Measurements from ENCODE around the gene RGS3. TPM values are rescaled to one million over a fixed set of nuclear protein-coding genes. Genes with fewer than 3 reads are reported as not detected.
"Not testable (repeated sequence)": the region's sequence is repeated elsewhere in the genome, so short reads cannot be mapped to it uniquely, and the experiment has no call there.

The RGS3 gene
- polyA plus RNA-seq, 3 donors: 41.4 to 49.8 (median 45.1) TPM

DNA sequence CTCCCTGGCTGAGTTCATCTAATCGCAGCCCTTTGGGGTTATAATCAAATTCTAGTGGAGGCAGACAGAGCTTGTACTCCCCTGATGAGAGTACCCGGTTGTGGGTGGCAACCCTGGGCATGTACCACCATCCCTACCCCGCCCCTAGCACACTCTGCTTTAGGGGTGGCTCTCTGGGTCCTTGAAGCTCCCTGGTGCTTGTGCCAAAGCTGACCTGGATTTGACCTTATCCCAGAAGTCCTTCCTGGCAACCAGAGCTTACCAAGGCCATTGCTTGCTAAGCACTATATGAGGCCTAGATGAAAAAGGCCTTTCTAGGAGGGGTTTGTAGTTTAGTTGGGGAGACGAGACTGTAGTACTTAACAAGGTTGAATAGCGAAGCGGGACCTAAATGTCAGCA is 72.2 kb downstream of the RGS3 start:
- DNase-seq (ENCODE audit: extremely low read depth in 1 of 11, low read depth in 9 of 11, low spot score in 4 of 11): no peak

DNA sequence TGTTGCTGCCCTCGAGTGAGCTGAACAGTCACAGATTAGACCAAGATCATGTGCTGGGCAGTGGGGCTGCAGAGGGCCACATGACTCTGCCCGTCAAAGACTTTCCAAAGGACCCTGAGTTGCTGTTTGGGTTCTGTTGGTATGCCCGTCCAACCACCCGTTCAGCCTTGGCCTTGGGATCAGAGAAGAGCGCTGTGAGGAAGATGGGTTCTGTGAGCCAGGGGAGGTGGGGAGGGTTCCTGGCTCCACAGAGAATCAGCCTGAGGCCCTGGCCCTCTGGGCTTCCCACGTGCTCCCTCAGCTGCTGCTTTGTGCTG is 72.6 kb downstream of the RGS3 start:
- DNase-seq (ENCODE audit: extremely low read depth in 1 of 11, low read depth in 9 of 11, low spot score in 4 of 11): no peak

DNA sequence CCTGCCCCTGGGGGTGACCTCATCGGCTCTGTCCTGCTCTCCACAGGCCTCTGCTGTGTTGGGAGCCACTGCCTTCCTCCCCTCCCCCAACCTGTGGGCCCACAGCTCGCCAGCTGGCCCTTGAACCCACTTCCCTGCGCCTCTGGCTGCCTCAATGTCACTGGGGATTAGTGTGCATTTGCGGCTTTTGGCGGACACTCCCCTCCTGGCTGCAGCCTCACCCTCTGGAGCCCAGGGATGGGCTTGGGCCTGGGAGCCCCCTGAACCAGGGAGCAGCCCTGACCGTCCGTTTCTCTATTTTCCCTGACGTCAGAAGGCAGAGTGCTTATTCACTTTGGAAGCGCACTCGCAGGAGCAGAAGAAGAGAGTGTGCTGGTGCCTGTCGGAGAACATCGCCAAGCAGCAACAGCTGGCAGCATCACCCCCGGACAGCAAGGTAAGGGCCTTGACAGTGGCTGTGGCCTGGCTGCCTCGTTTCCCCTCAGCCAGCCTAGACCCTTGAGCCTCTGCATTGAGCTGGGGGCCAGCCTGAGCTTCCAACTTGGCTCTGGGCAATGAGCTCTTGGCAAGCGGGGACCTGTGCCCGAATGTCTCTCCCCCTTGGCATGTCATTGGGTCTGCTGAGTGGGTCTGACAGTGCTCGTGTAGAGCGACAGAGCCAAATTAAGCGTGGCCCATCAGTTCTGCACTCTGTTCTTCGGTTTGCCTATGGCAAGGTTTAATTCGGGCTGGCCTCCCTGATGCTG is 73.1 kb downstream of the RGS3 start:
- no peak for DNase-seq (ENCODE audit: extremely low read depth in 1 of 11, low read depth in 9 of 11, low spot score in 4 of 11)

DNA sequence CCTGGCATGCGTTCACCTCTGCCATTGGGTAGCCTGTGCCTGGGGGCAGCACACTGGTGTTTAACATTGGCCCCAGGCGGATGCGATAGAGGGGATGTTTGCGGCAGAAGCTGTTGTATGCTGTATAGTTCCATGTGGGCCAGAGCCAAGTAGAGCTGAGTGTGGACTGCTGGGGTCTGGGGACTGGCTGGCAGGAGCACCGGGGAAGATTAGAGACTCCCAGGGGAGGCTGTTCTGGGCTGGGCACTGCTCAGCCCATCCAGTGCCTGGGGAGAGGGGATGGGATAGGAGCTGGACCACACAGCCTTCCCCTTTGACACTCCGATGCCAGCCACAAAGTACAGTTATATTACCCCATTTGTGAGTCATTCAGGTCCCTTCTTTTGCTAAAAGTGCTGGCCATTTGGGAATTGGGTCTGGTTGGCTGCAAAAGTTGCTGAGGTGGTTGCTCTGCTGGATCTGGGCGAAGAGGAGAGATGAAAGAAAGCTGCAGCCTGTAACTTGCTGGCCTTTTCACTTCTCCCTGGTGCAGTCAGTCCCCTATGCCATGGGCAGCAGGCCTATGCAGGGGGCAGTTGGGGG is 73.8 kb downstream of the RGS3 start:
- no peak for DNase-seq (ENCODE audit: extremely low read depth in 1 of 11, low read depth in 9 of 11, low spot score in 4 of 11)

DNA sequence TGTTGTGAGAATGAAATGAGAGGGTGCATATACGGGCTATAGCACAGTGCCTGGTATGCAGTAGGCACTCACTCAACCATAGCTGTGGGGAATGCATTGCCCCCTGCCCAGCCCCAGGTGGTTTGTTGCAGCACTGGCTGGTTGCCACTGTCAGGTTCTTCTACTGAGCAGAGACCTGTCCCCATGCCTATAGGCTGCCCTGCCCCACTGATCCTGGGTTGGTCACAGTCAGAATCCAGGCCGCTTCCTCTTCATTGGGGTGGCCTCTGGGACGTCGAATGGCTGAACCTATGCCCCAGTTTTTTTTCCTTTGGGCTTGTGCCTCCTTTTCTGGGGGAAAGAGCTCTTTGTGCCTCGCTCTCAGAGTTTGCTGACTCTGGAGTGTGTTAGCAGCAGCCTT is 74.6 kb downstream of the RGS3 start:
- DNase-seq (ENCODE audit: extremely low read depth in 1 of 11, low read depth in 9 of 11, low spot score in 4 of 11): no peak

DNA sequence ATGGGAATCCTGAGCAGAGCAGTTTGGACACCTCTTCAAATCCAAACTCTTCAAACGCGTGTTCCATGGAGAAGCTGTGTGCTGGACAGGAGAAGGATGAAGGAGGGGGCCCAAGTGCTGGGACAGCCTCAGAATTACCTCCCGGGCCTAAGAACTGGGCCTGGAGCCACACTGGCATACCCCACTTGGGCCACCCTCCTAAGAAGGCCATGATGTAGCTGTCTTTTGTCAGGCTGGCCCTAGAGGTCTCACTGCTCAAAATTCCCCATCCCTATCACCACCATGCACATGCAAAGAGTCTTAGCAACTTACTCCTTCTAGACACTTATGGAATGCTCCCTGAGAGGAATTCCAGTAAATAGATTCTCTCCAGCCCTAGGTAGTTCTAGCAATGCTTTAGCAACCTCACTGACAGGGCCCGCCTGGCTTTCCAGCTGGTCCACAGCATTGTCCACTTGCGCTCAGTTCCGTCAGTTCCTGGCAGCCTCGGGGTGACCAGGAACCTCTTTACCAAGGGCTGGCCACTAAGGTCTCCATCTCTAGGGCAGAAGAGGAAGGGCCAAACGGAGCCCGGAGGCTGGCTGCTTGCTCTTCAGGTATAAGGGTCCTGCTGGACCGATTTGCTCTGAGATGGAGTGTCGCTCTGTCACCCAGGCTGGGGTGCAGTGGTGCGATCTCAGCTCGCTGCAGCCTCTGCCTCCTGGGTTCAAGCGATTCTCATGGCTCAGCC is 75.3 kb downstream of the RGS3 start:
- DNase-seq (ENCODE audit: extremely low read depth in 1 of 11, low read depth in 9 of 11, low spot score in 4 of 11): no peak

DNA sequence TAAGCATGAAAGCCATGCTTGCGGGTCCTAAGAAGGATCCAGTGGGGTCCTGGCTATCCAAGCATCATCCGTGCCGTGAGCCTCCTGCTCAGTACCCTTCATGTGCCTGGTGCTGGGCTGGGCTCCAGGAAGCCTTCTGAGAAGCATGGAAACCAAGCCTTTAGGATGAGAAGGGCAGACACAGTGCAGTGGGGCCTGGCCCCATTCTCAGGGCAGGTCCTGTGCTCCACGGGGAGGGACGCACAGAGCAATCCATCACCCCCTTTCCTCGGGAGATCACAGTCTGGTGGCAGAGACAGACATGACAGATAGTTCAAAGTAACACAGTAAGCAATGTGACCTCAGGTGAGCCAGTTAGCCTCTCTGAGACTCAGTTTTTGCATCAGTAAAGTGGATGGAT is 76.9 kb downstream of the RGS3 start:
- no peak for DNase-seq (ENCODE audit: extremely low read depth in 1 of 11, low read depth in 9 of 11, low spot score in 4 of 11)

DNA sequence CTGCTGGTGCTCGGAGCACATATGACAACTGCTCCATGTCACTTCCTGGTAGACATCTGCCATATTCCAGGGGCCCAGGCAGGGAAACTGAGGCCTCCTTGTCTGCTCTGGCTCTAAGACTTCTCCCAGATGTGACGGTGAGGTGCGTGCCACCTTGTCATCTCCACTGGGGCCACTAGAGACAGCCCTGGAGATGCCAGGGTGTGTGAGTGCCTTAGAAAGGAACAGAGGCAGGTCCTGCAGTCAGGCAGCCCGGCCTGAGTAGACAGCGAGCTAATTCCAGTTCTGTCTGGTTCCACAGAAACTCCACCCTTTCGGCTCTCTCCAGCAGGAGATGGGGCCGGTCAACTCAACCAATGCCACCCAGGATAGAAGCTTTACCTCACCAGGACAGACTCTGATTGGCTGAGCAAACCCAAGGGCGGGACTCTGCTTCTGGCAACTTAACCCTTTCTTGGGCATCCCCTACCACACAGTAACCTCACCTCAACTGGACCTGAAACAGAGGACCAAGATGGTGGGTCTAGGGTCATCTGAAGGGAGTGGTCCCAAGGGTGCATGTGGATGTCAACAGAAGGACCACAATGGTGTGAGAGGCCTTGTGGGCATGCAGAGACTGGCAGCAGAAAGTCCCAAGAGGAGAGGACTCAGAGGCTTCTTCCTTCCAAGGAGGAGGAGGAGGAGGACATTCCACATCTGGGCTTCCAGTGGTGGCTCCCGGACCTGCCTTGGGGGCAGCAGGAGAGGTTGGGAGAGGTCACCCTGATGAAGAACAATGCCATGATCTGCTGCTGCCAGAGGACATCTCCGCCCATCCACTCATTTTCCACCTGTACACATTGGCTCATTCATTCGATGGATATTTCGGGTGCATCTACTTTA is 77.7 kb downstream of the RGS3 start:
- DNase-seq (ENCODE audit: extremely low read depth in 1 of 11, low read depth in 9 of 11, low spot score in 4 of 11): peak in 5 of 11 donors; percentile 45 to 74 (median 66)

DNA sequence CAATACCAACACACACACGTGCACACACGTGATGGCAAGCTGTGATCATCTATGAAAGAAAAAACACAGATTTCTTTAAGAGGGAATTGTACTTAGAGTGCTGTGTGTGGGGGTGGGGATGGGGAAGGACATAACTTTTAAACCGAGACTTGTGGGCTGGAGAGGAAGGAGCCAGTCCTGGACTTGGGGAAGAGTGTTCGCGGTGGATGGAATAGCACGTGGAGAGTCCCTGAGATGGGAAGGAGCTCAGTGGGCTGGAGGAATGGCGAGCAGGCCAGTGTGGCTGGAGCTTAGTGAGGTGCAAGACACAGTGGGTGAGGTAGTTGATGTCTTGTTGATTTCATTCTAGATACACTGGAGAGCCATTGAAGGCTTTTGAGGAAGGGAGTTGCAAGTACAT is 78.5 kb downstream of the RGS3 start:
- DNase-seq (ENCODE audit: extremely low read depth in 1 of 11, low read depth in 9 of 11, low spot score in 4 of 11): no peak

DNA sequence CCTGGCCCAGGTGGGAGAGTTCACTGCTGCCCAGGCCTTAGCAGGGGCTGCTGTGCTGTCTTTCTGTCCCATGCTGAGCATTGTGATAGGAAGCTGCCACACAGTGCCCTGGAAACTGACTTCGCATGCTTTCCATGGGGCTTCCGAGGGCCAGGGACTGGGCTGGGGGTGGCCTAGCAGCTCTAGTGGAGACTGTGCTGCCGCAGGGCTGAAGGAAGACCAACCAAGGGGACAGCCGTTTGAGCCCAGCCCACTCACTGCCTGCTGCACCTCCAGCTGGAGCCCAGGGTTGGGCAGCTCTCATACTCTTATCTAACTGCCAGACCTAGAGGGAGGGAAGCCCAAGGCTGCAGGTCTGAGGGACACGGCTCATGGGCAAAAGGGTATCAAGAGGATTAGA is 79.2 kb downstream of the RGS3 start:
- no peak for DNase-seq (ENCODE audit: extremely low read depth in 1 of 11, low read depth in 9 of 11, low spot score in 4 of 11)

DNA sequence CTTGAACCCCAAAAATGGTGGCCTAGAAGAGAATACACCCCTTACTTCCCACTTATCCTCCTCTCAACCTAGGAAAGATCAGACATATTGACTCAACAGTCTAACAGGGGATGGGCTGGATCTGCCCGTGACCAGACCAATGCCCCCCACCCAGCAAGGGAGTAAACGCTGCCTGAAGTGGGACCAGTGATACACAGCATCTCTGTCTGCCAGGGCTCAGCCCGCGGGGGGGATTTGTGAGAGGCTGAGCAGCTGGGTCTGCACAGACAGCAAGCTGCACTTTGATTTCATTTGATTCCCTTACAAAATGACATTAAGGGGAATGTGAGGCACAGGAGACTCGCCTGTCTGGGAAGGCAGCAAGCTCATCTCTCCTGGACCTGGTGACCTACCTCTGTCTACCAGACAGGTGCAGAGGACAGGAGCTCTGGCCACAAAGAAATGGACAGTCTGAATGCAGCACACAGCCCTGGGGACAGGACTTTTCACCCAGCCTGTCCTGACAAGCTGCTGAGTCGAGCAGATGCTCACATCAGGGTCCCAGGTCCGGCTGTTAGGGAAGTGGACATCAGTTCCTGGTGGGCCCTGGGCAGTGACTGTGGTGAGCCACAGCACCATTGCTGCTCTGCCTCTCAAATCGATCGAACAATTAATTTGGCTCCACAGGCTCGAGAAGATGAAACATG is 79.9 kb downstream of the RGS3 start:
- no peak for DNase-seq (ENCODE audit: extremely low read depth in 1 of 11, low read depth in 9 of 11, low spot score in 4 of 11)

DNA sequence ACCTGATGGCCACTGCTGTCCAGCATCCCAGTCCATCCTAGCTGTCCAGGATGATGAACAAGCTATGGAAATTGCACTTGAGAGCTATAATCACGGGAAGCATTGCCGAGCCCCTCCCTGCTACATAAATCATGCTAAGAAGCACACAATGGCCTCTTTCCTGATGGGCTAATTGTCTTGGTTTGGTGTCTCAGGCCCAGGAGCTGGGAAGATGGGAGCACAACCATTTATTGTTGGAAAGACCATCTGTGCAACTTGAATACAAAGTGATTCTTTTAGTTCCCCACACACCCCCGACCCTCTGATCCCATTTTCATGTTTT is 80.4 kb downstream of the RGS3 start:
- no peak for DNase-seq (ENCODE audit: extremely low read depth in 1 of 11, low read depth in 9 of 11, low spot score in 4 of 11)

DNA sequence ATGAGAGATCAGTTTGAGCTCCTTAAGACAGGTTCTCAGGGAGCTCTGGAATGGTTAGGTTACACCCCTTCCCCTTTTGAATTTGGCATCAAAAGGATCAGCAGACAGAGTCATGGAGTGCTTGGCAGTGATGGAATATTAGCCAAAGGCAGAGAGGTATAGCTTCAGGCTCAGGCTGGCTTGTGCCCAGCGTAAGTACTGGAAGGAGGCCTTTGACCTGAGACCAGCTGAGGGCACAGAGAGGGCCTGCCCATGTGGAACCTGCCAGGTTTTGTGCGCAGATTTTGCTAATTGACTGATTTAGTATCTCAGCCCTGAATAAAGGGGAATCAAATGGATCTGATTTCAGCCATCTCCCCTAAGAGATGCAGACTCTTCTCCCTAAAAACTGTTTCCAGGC is 81.5 kb downstream of the RGS3 start:
- DNase-seq (ENCODE audit: extremely low read depth in 1 of 11, low read depth in 9 of 11, low spot score in 4 of 11): no peak

DNA sequence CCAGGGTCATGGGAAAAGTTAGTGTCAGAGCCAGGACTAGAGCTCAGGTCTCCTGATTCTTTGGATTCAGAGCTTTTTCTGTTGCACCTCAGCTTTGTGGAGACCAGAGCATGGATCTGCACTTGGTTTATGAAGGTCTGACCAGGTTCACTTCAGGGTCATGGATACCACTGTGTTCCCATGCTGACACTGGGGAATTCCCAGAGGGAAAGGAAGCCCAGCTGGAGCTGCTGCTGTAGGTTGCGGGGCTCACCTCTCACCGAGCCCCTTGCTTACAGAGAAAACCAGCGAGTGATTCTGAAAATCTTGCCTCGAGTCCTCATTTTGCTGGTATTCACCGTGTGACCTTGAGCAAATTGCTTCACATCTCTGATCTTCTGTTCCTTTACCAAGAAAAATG is 83.0 kb downstream of the RGS3 start:
- DNase-seq (ENCODE audit: extremely low read depth in 1 of 11, low read depth in 9 of 11, low spot score in 4 of 11): no peak

DNA sequence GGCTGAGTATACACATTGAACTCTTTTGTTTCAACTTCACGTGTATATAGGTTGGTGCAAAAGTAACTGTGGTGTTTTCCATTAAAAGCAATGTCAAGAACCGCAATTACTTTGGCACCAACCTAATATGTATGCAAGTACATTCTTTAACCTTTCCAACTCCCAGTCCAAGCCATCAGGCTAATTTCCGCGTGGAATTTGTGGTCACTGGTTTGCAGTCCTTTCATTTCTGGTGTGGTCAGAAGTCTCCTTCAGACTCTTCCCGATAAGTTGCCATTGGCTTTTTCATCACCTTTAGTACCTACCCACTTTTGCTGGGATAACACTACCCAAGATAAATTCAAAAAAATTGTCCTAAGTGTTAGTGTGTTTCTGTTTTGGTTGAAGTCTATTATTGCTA is 84.0 kb downstream of the RGS3 start:
- no peak for DNase-seq (ENCODE audit: extremely low read depth in 1 of 11, low read depth in 9 of 11, low spot score in 4 of 11)

DNA sequence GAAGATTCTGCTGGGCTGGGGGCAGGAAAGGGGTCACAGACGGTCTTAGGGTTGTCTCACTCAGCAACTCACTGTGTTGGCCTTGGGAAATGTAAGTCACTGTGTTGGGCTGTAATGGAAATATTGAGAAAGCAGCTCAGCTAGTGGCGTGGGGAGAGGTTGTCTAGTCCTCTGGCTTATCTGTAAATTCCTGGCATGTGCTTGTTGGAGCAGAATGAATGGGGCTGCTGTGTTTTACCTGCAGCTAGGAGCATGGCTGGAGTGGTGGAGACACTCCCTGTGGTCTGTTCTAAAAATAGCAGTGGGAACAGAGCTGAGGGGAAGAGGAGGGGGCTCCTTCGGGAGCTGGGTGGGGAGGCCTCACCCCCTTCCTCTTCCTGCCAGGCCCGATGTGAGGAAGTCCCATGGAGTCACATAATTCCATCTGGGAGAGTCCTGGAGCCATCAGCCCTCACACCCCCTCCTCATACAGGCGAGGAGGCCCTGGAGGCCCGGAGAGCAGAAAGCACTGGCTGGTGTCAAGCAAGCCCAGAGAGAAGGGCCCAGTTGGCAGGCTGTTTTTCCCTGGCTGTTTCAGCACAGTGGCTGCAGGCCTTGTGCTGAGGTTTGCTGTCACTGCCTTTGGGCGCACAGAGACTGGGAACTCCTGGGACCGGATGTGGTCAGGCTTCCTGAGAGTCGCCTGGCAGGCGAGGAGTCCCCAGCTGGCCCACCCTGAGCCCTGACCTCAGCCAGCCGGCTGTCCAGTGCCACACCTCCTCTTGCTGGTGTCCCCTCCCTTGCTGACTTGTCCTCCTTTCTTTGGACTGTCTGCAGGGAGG is 84.9 kb downstream of the RGS3 start:
- DNase-seq (ENCODE audit: extremely low read depth in 1 of 11, low read depth in 9 of 11, low spot score in 4 of 11): no peak

DNA sequence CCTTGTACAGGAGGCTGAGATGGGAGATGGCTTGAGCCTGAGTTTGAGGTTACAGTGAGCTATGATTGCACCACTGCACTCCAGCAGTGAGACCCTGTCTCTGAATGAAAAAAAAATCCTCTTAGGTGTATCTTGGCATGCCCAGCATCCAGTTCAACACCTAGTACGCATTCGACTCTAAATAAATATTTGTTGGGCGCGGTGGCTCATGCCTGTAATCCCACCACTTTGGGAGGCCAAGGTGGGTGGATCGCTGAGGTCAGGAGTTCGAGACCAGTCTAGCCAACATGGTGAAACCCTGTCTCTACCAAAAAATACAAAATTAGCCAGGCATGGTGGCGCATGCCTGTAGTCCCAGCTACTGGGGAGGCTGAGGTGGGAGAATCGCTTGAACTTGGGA is 86.4 kb downstream of the RGS3 start:
- not testable (repeated sequence) for DNase-seq (ENCODE audit: extremely low read depth in 1 of 11, low read depth in 9 of 11, low spot score in 4 of 11)

DNA sequence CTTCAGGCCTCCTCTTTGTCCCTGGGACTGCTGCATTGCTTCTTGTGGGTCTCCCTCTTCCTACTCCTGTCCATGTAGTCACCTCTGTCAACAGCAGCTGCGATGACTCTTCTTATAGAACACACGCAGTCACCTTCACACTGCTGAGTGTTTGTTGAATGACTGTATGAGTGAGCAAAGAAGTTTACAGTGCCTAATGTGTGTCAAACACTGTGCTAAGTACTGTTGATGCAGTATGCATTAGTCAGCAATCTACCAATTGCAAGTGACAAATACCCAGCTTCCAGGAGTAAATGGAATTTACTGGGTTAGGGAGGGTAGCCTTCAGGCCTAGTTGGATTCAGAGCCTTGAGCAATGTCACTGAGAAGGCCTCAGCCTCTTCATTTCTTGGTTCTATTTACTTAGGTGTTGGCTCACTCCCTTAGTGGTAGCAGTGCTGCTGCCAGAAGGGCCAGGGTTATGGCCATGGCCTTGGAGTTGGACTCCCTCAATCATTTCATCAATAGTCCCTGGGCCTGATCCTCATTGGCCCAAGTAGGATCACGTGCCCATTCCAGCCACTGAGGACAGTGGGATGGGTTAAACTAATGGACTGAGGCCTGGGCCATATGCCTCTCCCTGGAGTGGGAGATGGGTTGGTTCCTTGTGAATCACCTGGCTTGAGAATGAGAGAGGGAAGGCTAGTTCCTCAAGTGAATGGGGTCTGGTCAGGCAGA is 93.5 kb downstream of the RGS3 start:
- no peak for DNase-seq (ENCODE audit: extremely low read depth in 1 of 11, low read depth in 9 of 11, low spot score in 4 of 11)
